NCI-H1436 (cell line): ENCODE measurements around the gene ASCC1.
A peak's percentile ranks its signal among the peaks of the same experiment; 100 is the strongest.
"Not testable (repeated sequence)": the region's sequence is repeated elsewhere in the genome, so short reads cannot be mapped to it uniquely, and the experiment has no call there.

Experiments
- DNase-seq: peaks from one replicate; lab custom pipeline; 2025; lab: John Stamatoyannopoulos, UW

ASCC1 gene

GRCh38 chr10:72248468-72249151 lies 32.5 kb upstream of the ASCC1 start:
- DNase-seq, result peak; percentile 29

GRCh38 chr10:72245949-72246525 lies 30.0 kb upstream of the ASCC1 start:
- DNase-seq, result no peak

GRCh38 chr10:72244573-72245038 lies 28.5 kb upstream of the ASCC1 start:
- no peak for DNase-seq

GRCh38 chr10:72243822-72244437 lies 27.9 kb upstream of the ASCC1 start:
- DNase-seq, result no peak

GRCh38 chr10:72242675-72243074 lies 26.6 kb upstream of the ASCC1 start:
- DNase-seq, result no peak

GRCh38 chr10:72241691-72242252 lies 25.7 kb upstream of the ASCC1 start:
- DNase-seq, result no peak

- DNase-seq, result no peak
Measured at GRCh38 chr10:72240371-72240770, 24.3 kb upstream of the ASCC1 start.

GRCh38 chr10:72239409-72239808 lies 23.3 kb upstream of the ASCC1 start:
- DNase-seq, result no peak

- no peak for DNase-seq
Measured at GRCh38 chr10:72238392-72239175, 22.5 kb upstream of the ASCC1 start.

- DNase-seq, result no peak
Measured at GRCh38 chr10:72235544-72236279, 19.6 kb upstream of the ASCC1 start.

- DNase-seq, result no peak
Measured at GRCh38 chr10:72234560-72235095, 18.6 kb upstream of the ASCC1 start.

- DNase-seq, result no peak
Measured at GRCh38 chr10:72233621-72234020, 17.5 kb upstream of the ASCC1 start.

GRCh38 chr10:72229261-72230251 lies 13.5 kb upstream of the ASCC1 start:
- DNase-seq, result no peak

GRCh38 chr10:72228318-72228751 lies 12.3 kb upstream of the ASCC1 start:
- no peak for DNase-seq

- no peak for DNase-seq
Measured at GRCh38 chr10:72227826-72228225, 11.8 kb upstream of the ASCC1 start.

GRCh38 chr10:72226418-72227027 lies 10.4 kb upstream of the ASCC1 start:
- DNase-seq, result no peak

GRCh38 chr10:72224191-72224590 lies 8.1 kb upstream of the ASCC1 start:
- not testable (repeated sequence) for DNase-seq

- no peak for DNase-seq
Measured at GRCh38 chr10:72223743-72224101, 7.6 kb upstream of the ASCC1 start.

- DNase-seq, result no peak
Measured at GRCh38 chr10:72221278-72221677, 5.2 kb upstream of the ASCC1 start.

- DNase-seq, result no peak
Measured at GRCh38 chr10:72220637-72221036, 4.6 kb upstream of the ASCC1 start.
